NCI-H1105 (cell line): ENCODE measurements around the gene DBT.

Experiments
- DNase-seq: peaks from one replicate; lab custom pipeline; 2025; lab: John Stamatoyannopoulos, UW

The DBT gene

GRCh38 chr1:100187912-100188311, 61.7 kb downstream of the DBT start:
- DNase-seq = no peak

GRCh38 chr1:100184536-100184935, 65.1 kb downstream of the DBT start:
- no peak for DNase-seq

- DNase-seq = no peak
Measured at GRCh38 chr1:100183370-100183769, 66.3 kb downstream of the DBT start.

GRCh38 chr1:100178091-100178490, 71.5 kb downstream of the DBT start, which contains the start of gene LRRC39:
LRRC39 (minus strand) TSS chr1:100178256; CDS start chr1:100168516, 9,740 bp downstream.
- DNase-seq = no peak

- no peak for DNase-seq
Measured at GRCh38 chr1:100177295-100178041, 72.2 kb downstream of the DBT start.

GRCh38 chr1:100168051-100168450, 81.6 kb downstream of the DBT start:
- no peak for DNase-seq

GRCh38 chr1:100164702-100165101, 84.9 kb downstream of the DBT start:
- no peak for DNase-seq

GRCh38 chr1:100164216-100164615, 85.4 kb downstream of the DBT start:
- DNase-seq = no peak

- DNase-seq = no peak
Measured at GRCh38 chr1:100162881-100163280, 86.8 kb downstream of the DBT start.

- no peak for DNase-seq
Measured at GRCh38 chr1:100152271-100152670, 97.4 kb downstream of the DBT start.

GRCh38 chr1:100151679-100152078, 98.0 kb downstream of the DBT start:
- DNase-seq = no peak

- DNase-seq = no peak
Measured at GRCh38 chr1:100147875-100148274, 101.8 kb downstream of the DBT start.

- no peak for DNase-seq
Measured at GRCh38 chr1:100146958-100147357, 102.7 kb downstream of the DBT start.

- no peak for DNase-seq
Measured at GRCh38 chr1:100145116-100145515, 104.5 kb downstream of the DBT start.

GRCh38 chr1:100142343-100142742, 107.3 kb downstream of the DBT start:
- no peak for DNase-seq

GRCh38 chr1:100141192-100141591, 108.4 kb downstream of the DBT start:
- no peak for DNase-seq

- no peak for DNase-seq
Measured at GRCh38 chr1:100137602-100138001, 112.0 kb downstream of the DBT start.
